Activated T-cell treated with anti-CD3 and anti-CD28 coated beads, Interleukin-2, amount 50 U/mL, for 4 hours (primary cell): ENCODE measurements around the gene SLC9A7. TPM values are rescaled to one million over a fixed set of nuclear protein-coding genes. Genes with fewer than 3 reads are reported as not detected.
A peak's percentile ranks its signal among the peaks of the same experiment; 100 is the strongest.

ENCODE experiments used
- ATAC-seq, 2 donors: fragments of 200-7000 bp; cut with Tn5 transposase; one replicate each; pipeline ENCODE4 v1.10.0; 2021
- DNase-seq: peaks from one replicate; pipeline ENCODE4 v3.0.0-alpha.2; 2020
- H3K27me3 Mint-ChIP-seq: one replicate; pipeline ENCODE4 v1.8.0; 2021; ENCODE audit warnings: low read depth, mixed read lengths
- H3K36me3 Mint-ChIP-seq: one replicate; pipeline ENCODE4 v1.8.0; 2022; ENCODE audit warnings: mixed read lengths; ENCODE audit not compliant: insufficient read depth
- H3K4me1 Mint-ChIP-seq: one replicate; pipeline ENCODE4 v1.8.0; 2021; ENCODE audit warnings: low read depth, mixed read lengths
- H3K4me3 Mint-ChIP-seq: one replicate; pipeline ENCODE4 v1.8.0; 2021; ENCODE audit warnings: mild to moderate bottlenecking, moderate library complexity, mixed read lengths
- H3K9me3 Mint-ChIP-seq: one replicate; pipeline ENCODE4 v1.8.0; 2021; ENCODE audit warnings: mixed read lengths
- total RNA-seq, 3 donors: library from RNA; stranded (reverse); gene quantifications; one replicate each; pipeline ENCODE4 v1.2.1, GENCODE V29; 2021

The SLC9A7 gene
- total RNA-seq, 3 donors from 2014 or later: 10.4 to 21.0 (median 16.0) TPM

DNA sequence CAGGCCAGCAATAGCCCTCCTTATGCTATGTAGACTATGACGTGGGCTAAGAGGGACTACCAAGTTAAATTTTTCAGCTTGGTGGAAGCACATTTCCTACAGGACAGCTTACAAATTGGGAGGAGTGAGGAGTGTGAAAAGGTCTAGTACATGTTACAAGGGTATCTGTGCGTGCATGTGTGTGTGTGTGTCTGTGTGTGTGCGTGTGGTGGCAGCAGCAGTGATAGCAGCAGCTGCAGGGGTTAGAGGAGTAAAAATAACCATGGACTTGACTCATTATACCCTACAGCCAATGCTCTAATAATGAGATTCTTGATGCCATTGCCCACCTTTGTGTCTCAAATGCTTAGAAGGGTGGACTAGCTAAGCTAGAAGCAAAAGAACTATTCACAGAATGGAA, 88.6 kb downstream of the SLC9A7 start:
- no peak overlapping the region for H3K4me3 Mint-ChIP-seq
- ATAC-seq (no peak), DNase-seq (no peak)
- H3K9me3 Mint-ChIP-seq: no peaks in the 10 kb centered on the region
- no peaks in the 10 kb centered on the region for H3K27me3 Mint-ChIP-seq
- peaks cover 3% of the 10 kb centered on the region for H3K36me3 Mint-ChIP-seq
- H3K4me1 Mint-ChIP-seq: peaks cover 4% of the 10 kb centered on the region

DNA sequence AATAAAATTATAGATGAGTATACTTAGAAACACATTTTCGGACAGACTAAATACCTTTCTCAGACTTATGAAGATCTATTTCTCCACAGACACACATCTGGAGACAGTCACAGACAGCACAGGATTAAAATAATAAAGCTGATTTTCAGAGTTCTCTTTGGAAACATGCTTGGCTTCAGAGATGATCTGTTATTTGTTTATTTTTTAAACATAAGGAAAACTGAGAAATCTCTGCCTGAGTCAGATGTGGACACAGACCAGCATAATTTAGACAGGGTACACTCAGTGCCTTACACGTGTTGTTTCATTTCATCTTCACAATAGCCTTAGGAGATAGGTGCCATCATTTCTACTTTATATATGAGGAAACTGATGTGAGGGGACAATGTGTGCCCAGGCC, 92.1 kb downstream of the SLC9A7 start:
- H3K4me3 Mint-ChIP-seq: no peak overlapping the region
- no peak for DNase-seq

DNA sequence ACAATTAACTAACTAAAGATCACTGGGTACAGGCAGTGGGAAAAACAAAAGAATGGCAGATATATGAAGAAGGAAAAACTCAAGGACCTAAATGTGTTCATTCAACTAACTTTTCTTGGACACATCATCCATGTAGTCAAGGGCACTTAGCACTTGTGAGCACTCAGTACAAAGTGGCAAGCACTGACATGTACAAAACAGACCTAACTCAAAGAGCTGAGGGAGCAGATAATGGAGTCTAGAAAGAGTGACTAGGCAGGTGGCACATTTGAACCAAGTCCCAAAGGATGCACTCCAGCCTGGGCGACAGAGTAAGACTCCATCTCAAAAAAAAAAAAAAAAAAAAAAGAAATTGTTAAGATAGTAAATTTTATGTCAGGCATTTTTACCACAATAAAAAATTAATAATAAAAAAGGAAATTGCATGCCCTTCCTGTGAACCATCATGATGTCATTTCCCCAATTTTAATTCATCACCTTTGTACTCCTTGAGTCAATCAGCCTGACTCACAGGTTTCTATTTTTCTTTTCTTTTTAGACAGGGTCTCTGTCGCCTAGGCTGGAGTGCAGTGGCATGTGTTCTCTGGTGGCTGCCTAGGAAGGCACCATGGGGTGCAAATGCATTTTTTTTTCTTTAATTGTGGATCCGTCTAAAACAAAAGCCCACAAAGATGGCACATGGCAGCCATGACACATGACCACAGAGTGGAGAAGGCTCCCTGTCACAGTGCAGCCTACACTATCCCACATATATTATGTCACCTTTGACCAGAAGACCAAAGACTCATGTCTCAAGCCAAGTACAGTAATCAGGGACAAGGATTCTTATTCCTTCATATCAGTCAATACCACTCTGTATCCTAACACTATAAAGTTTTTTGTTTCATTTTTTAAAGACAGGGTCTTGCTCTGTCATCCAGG, 93.4 kb downstream of the SLC9A7 start:
- no peak for DNase-seq
- peak; percentile 87 to 88 for ATAC-seq
- Mint-ChIP-seq H3K27me3 (no peaks in the 10 kb centered on the region), H3K4me1 (peaks cover 12% of the 10 kb centered on the region), H3K9me3 (no peaks in the 10 kb centered on the region), H3K4me3 (no peak overlapping the region), H3K36me3 (peaks cover 7% of the 10 kb centered on the region)

More for the DNA sequence above, 92.1 kb downstream of the SLC9A7 start:
- ATAC-seq: no peak
- Mint-ChIP-seq H3K36me3 (peaks cover 7% of the 10 kb centered on the region), H3K9me3 (no peaks in the 10 kb centered on the region), H3K27me3 (no peaks in the 10 kb centered on the region), H3K4me1 (peaks cover 12% of the 10 kb centered on the region)

DNA sequence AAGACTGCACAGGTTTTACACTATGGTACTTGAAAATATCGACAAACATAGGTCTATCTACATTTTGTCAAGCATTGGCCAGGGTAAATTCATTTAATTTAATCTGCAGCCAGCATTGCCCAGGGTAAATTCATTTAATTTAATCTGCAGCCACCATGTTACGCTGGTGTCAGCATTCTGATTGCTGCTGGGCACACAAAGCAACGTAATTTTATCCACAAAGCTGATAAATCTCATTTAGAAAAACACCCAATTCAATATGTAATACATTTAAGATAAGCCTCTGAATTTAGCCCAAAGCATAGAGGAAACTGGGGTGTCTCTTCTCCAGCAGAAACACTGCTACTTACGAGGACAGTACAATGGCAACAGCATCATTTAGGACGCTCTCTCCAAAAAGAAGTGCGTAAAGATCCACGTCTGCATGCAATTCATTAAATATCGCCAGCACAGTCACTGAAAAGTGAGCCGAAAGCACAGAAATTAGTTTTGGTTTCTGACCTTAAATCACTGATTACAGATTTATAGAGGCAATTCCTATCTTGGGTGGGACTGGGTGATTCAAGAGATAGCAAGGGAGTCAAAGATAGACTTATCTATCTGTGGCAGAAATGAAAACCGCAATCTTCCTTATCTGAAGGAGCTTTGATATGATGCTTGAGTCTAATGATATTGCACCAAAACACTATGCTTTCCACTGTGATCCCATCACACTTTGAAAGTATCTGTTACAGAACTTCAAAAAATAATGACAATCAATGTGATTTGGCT, 96.5 kb downstream of the SLC9A7 start:
- Mint-ChIP-seq H3K4me1 (peaks cover 12% of the 10 kb centered on the region), H3K36me3 (peaks cover 4% of the 10 kb centered on the region), H3K4me3 (no peak overlapping the region), H3K27me3 (no peaks in the 10 kb centered on the region), H3K9me3 (no peaks in the 10 kb centered on the region)
- DNase-seq (no peak), ATAC-seq (no peak)

DNA sequence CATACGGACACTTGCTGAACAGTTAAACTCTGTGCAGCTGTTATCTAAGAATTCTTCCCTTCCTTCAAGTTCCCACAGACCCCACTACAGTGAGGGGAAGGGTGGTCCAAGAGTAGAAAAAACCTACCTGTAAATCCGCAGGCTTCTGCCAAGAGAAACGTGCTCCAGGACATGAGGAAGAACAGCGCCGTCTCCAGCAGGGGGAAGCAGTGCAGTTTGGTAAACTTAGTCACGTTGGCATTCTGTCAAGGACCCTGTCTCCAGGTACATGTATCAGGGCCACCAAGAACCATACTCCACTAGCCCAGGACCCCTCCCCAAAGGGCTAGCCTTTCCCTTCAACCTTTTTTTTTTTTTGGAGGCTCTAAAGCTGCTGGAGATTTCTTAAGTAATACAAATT, 105.4 kb downstream of the SLC9A7 start:
- H3K9me3 Mint-ChIP-seq: no peaks in the 10 kb centered on the region
- no peaks in the 10 kb centered on the region for H3K4me1 Mint-ChIP-seq
- no peaks in the 10 kb centered on the region for H3K36me3 Mint-ChIP-seq
- ATAC-seq (no peak), DNase-seq (no peak)
- no peaks in the 10 kb centered on the region for H3K27me3 Mint-ChIP-seq
- no peak overlapping the region for H3K4me3 Mint-ChIP-seq

DNA sequence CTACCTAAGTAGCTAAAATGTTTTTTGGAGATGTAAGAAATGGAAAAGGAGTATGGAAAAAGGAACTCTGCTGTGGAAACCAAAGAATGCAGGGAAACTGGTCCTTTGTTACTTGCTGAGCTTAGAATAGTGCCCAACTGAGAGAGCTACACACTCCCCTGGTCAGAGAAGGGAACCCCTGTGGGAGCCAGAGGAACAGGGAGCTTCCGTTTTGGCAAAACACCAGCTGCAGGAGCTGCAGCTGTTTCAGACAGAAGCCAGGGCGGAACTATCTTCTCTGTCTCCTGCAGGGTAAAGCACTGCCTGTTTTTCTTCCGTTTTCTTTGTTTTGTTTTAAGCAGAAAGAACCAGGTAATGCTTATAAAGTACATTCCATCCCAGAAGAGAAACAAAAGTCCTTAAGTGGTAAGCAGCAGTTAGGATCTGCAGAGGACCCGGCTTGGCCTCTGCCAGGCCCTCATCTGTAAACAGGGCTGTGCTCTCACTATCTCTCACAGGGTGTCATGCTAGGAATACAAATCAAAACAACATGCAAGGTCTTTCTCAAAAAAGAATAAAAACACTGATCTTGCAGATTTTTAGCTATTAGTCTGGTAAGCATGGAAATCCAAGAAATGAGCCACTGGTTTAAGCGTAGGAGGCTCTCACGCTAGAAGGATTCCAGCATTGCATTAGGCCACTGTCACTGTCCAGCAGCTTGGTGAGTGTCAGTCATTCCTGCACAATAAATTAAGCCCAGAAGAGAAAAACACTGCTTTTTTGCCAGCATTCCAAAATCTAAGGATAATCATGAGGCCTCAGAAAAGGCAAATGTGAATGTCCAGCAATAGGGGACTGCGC, 109.3 kb downstream of the SLC9A7 start:
- DNase-seq (no peak), ATAC-seq (no peak)
- H3K4me1 Mint-ChIP-seq: peaks cover 3% of the 10 kb centered on the region
- no peaks in the 10 kb centered on the region for H3K27me3 Mint-ChIP-seq
- no peak overlapping the region for H3K4me3 Mint-ChIP-seq
- no peaks in the 10 kb centered on the region for H3K9me3 Mint-ChIP-seq
- H3K36me3 Mint-ChIP-seq: no peaks in the 10 kb centered on the region

DNA sequence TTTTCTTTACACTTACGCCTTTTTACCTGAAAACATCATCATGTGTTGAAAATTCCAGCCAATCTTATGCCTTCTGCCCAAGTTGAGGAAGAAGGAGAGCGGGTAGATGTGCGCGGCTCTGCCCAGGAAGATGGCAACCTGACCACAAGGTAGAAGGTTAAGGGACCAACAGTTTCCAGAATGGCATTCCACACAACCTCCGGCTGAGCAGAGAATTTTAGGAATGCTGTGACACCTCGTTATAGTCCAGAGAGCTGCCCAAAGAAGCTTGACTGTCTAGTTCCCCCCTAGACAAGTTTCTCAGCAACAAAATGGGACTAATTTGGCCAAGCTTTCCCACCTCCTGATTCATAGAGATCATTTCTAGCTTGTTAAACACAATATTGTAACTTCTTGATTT, 110.3 kb downstream of the SLC9A7 start:
- Mint-ChIP-seq H3K9me3 (no peaks in the 10 kb centered on the region), H3K36me3 (no peaks in the 10 kb centered on the region), H3K4me1 (peaks cover 3% of the 10 kb centered on the region), H3K4me3 (no peak overlapping the region), H3K27me3 (no peaks in the 10 kb centered on the region)
- ATAC-seq (no peak), DNase-seq (no peak)

DNA sequence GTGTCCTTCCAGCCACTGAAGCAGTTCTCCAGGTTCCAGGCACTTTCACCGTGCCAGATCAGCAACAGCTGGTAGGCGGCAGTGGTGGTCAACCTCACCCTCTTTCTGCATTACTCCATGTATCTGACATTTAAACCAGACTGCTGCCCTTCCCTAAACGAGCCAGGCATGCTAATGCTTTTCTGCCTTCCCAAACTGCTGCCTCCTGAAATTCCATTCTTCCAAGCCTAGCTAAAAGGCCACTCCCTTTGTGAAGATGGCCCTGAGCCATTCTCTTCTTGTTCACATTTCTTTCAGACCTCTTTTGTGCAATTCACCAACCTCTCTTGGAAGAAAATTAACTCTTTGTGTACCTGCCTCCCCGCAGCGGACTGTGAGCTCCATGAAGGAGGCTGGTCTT, 111.7 kb downstream of the SLC9A7 start:
- peaks cover 3% of the 10 kb centered on the region for H3K4me1 Mint-ChIP-seq
- no peaks in the 10 kb centered on the region for H3K9me3 Mint-ChIP-seq
- DNase-seq (no peak), ATAC-seq (no peak)
- no peak overlapping the region for H3K4me3 Mint-ChIP-seq
- no peaks in the 10 kb centered on the region for H3K27me3 Mint-ChIP-seq
- no peaks in the 10 kb centered on the region for H3K36me3 Mint-ChIP-seq

DNA sequence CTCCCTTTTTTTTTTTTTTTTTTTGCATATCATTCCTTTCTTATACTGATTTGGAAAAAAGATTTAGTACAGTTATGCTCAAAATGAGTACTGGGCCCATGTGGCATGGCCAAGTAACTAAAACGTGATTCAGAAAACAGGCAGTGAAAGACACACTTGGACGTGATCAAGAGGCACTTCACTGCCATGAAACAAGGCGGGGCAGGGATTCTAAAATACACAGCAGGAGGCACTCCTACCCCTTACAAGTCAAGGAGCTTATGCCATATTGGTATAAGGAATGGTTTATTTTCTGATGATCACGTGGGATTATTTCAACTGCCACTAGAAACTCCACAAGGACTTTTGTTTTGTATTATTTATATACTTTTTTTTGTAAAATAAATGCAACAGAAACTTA, 113.3 kb downstream of the SLC9A7 start:
- DNase-seq (no peak), ATAC-seq (no peak)
- H3K9me3 Mint-ChIP-seq: no peaks in the 10 kb centered on the region

DNA sequence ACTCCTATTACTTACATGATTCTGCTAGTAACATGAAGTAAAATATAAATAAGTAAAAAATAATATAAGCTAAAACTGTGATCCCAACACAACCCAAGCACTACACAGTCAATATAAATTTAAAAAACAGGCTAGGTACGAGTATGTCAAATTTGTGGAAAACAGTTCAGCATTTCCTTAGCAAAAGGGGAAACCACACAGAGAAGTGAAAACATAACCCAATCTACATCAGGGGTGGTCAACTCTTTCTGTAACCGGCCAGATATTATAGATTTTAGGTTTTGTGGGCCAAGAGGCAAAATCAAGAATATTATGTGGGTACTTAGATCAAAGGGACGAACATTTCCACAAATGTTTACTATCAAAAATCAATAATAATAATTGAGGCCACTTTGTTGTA, 115.3 kb downstream of the SLC9A7 start:
- Mint-ChIP-seq H3K9me3 (no peaks in the 10 kb centered on the region), H3K4me1 (peaks cover 7% of the 10 kb centered on the region), H3K27me3 (no peaks in the 10 kb centered on the region), H3K36me3 (no peaks in the 10 kb centered on the region), H3K4me3 (no peak overlapping the region)
- ATAC-seq (no peak), DNase-seq (no peak)

More for the DNA sequence above, 113.3 kb downstream of the SLC9A7 start:
- Mint-ChIP-seq H3K4me1 (peaks cover 6% of the 10 kb centered on the region), H3K27me3 (no peaks in the 10 kb centered on the region), H3K36me3 (no peaks in the 10 kb centered on the region), H3K4me3 (no peak overlapping the region)

DNA sequence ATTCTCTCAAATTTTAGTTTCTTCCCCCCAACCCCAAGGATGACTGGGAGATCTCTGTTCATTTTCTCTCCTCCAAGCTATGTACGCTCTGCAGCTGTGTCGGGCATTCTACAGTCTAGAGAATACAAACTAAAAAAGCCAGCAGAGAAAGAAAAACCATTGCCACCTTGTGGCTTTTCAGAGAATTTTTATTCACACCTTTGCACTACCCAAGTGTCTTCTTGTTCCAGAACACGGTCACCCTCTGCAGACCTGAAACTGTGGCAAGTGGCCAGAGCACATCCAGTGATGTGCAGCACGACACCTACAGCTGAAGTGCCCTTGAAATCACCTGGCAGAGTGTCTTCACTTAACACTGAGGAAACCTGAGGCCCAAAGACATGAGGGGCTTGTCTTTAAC, 116.8 kb downstream of the SLC9A7 start:
- Mint-ChIP-seq H3K27me3 (no peaks in the 10 kb centered on the region), H3K4me3 (no peak overlapping the region), H3K4me1 (peaks cover 16% of the 10 kb centered on the region), H3K36me3 (no peaks in the 10 kb centered on the region), H3K9me3 (no peaks in the 10 kb centered on the region)
- no peak for DNase-seq
- peak; percentile 62 to 71 for ATAC-seq

DNA sequence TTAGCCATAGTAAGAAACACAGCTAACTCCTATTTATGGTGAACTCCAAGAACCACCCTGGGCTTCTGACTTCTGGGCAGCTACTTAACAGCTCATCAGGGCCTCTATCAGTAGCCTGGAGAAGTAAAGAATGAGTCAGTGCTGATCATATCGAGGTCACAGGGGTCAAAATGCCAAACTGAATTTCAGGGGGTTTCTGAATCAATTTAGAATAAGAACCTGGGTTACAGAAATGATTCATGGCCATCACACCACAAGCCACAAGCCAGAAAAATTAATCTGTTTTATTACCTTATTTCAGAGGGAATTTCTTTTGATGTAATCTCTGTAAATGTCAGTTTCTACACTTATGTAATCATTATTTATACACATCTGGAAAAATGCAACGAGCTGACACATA, 121.0 kb downstream of the SLC9A7 start:
- Mint-ChIP-seq H3K36me3 (peaks cover 5% of the 10 kb centered on the region), H3K27me3 (no peaks in the 10 kb centered on the region), H3K4me3 (no peak overlapping the region), H3K4me1 (peaks cover 32% of the 10 kb centered on the region), H3K9me3 (no peaks in the 10 kb centered on the region)
- DNase-seq (no peak), ATAC-seq (peak; percentile 60 to 80)

DNA sequence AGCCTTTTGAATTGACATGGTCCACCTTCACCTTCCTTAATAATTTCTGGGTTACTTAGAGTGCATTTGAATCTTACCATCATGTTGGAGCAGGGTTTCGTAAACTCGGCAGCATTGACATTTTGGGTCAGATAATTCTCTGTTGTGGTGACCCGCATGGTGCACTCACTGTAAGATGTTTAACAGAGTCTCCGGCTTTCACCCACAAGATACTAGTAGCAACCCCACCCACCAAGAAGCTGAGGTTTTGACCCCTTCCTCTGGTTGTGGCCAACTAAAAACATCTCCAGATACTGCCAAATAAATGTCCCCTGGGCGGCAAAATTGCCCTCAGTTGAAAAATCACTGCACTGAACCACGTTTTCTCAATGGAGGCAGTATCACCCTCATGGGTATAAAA, 122.7 kb downstream of the SLC9A7 start:
- H3K27me3 Mint-ChIP-seq: no peaks in the 10 kb centered on the region
- DNase-seq: no peak
- H3K36me3 Mint-ChIP-seq: peaks cover 7% of the 10 kb centered on the region
- H3K4me3 Mint-ChIP-seq: no peak overlapping the region
- H3K4me1 Mint-ChIP-seq: peaks cover 29% of the 10 kb centered on the region
- ATAC-seq: no peak
- H3K9me3 Mint-ChIP-seq: no peaks in the 10 kb centered on the region

DNA sequence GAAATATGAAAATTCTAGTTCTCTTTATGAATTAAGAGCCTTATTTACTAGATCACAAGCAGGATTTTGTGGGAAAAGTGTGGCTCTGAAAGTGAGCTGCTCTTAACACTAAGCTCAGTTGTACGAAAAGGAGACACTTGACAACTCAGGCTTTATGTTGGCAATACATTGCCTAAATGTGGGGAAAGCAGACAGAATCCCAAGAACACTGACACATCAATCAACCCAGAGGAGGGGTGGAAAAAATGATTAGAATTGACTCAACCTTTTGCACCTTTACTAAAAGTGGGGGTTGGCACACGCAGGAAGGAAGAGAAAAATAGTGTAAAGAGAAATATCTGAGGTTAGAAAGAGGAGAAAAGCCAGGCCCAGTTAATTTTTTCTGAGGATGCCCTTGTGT, 123.7 kb downstream of the SLC9A7 start:
- Mint-ChIP-seq H3K36me3 (peaks cover 11% of the 10 kb centered on the region), H3K9me3 (no peaks in the 10 kb centered on the region), H3K4me1 (peaks cover 31% of the 10 kb centered on the region), H3K4me3 (no peak overlapping the region), H3K27me3 (no peaks in the 10 kb centered on the region)
- ATAC-seq (peak; percentile 14 to 23), DNase-seq (no peak)
